Cardiac muscle cell (in vitro differentiated cells and primary cell): ENCODE measurements around the gene CCDC92B. TPM values are rescaled to one million over a fixed set of nuclear protein-coding genes. Genes with fewer than 3 reads are reported as not detected.

Source experiments
- DNase-seq, 2 donors: peaks; one replicate each; pipeline versions ENCODE4 v3.0.0 to v3.0.0-alpha.2; 2010 to 2017; ENCODE audit warnings: low read depth in 1 of 2, low spot score in 1 of 2
- H3K27ac ChIP-seq: fragments of 200-600 bp; sonication (generic); 2 replicates; pipeline ENCODE4 v1.5.1; 2016
- H3K27me3 ChIP-seq: fragments of 200-600 bp; sonication (generic); 2 replicates; pipeline ENCODE4 v1.6.0; 2016; ENCODE audit warnings: control low read depth
- H3K36me3 ChIP-seq: fragments of 200-600 bp; sonication (generic); 2 replicates; pipeline ENCODE4 v1.5.1; 2016; ENCODE audit warnings: control low read depth
- H3K4me1 ChIP-seq: fragments of 200-600 bp; sonication (generic); 2 replicates; pipeline ENCODE4 v1.8.1; 2017; ENCODE audit warnings: low read depth, mild to moderate bottlenecking, mixed run types
- H3K4me3 ChIP-seq: fragments of 200-600 bp; sonication (generic); 2 replicates; pipeline ENCODE4 v1.5.1; 2016; ENCODE audit warnings: mild to moderate bottlenecking
- H3K9me3 ChIP-seq: fragments of 200-600 bp; sonication (generic); 2 replicates; pipeline ENCODE4 v1.5.1; 2017; ENCODE audit warnings: low read depth, mild to moderate bottlenecking, control low read depth
- polyA plus RNA-seq: library from polyadenylated mRNA; unstranded; fragments of >200 nt; fragmentation: Nextera tagmentation; extraction: Ambion mirVana; gene quantifications from 2 replicates; pipeline ENCODE4 v1.2.1, GENCODE V29; 2016
- total RNA-seq: library from RNA; depleted of rRNA; stranded (reverse); fragments of >200 nt; gene quantifications from 2 replicates; pipeline ENCODE4 v1.2.3, GENCODE V29; 2016
- TF ChIP-seq, protein P1 (sequence below): IDR thresholded peaks from 2 replicates; pipeline ENCODE4 v1.5.1; 2012; ENCODE audit warnings: low read depth, mild to moderate bottlenecking, low read length

CCDC92B gene
- total and polyA plus RNA-seq, 2 experiments from 2014 or later = 0.33 to 0.35 TPM

DNA sequence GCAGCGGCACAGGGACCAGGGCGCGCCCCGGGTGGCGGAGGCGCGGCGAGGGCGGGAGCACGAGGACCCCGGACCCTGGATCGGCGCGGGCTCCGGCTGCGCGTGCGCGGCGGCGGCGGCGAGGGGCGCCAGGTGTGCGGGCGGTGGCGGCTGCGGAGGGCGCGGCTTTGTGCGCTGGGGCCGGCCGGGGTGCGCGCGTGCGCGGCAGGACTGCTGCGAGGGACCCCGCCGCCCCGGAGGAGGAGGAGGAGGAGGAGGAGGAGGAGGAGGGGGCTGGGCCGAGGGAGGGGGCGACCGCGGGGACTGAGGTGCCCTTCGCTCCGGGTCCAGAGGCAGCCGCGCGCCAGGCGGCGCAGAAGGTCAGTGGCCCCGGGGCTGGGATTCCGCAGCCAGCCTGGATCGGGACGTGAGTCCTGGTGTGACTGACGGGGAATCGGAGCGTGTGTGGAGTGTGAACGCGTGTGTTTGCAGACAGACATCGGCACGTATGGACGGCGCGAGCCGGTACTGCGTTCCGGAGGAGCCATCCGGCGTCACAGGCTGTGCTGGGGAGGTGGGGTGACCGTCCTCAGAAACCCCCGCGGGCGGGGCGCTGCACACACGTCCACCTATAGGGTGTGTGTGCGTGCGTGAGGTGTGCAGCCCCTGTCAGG, 27.3 kb upstream of the CCDC92B start:
- H3K4me1 ChIP-seq = no peaks in the 10 kb centered on the region
- DNase-seq = peak in 1 of 2 donors; percentile 62
- H3K4me3 ChIP-seq = peak overlapping the region; percentile 51
- TF ChIP-seq, protein P1, sequence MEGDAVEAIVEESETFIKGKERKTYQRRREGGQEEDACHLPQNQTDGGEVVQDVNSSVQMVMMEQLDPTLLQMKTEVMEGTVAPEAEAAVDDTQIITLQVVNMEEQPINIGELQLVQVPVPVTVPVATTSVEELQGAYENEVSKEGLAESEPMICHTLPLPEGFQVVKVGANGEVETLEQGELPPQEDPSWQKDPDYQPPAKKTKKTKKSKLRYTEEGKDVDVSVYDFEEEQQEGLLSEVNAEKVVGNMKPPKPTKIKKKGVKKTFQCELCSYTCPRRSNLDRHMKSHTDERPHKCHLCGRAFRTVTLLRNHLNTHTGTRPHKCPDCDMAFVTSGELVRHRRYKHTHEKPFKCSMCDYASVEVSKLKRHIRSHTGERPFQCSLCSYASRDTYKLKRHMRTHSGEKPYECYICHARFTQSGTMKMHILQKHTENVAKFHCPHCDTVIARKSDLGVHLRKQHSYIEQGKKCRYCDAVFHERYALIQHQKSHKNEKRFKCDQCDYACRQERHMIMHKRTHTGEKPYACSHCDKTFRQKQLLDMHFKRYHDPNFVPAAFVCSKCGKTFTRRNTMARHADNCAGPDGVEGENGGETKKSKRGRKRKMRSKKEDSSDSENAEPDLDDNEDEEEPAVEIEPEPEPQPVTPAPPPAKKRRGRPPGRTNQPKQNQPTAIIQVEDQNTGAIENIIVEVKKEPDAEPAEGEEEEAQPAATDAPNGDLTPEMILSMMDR = no peak
- peaks cover 28% of the 10 kb centered on the region for H3K27me3 ChIP-seq
- H3K27ac ChIP-seq = no peak overlapping the region
- H3K36me3 ChIP-seq = no peaks in the 10 kb centered on the region
- H3K9me3 ChIP-seq = no peaks in the 10 kb centered on the region

DNA sequence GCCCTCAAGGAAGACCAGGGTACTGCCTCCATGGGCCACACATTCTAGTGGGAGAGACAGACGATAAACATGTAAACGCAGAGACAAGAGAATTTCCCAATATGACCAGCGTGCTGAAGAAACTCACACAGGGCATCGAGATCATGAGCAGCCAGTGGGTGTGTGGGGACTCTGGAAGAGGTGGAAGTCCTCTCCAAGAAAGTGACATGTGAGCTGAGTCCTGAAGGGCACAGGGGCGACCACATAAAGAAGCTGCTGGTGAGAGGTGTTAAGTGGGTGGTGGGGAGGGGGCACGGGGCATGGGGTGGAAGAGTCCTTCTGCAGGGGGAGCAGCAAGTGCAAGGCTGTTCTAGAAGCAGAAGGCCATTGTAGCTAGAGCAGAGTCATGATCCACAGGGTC, 25.8 kb upstream of the CCDC92B start:
- Histone ChIP-seq H3K4me3 (no peak overlapping the region), H3K27me3 (peaks cover 28% of the 10 kb centered on the region), H3K27ac (no peak overlapping the region), H3K4me1 (no peaks in the 10 kb centered on the region), H3K9me3 (no peaks in the 10 kb centered on the region), H3K36me3 (no peaks in the 10 kb centered on the region)
- TF ChIP-seq, protein P1 = no peak
- DNase-seq = no peak

DNA sequence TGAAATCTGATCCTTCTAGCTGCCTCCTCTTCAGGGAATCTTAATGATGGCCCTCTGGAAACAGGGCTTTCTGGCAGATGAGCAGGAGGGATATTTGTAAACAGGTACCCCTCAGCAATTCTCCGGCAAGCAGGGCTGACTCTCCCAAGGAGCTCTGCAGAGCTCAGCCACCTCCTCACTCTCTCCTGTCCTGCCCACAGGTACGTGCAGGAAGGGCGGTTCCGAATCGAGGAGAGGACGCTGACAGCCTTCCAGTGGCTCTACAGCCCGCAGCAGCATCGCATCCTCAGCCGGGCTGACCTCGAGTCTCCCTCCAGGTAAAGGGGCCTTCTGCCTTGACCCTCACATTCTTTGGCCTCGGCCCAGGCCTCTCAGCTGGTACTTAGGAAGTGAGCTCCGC, 20.7 kb upstream of the CCDC92B start:
- H3K4me3 ChIP-seq = no peak overlapping the region
- no peak for DNase-seq
- no peaks in the 10 kb centered on the region for H3K36me3 ChIP-seq

DNA sequence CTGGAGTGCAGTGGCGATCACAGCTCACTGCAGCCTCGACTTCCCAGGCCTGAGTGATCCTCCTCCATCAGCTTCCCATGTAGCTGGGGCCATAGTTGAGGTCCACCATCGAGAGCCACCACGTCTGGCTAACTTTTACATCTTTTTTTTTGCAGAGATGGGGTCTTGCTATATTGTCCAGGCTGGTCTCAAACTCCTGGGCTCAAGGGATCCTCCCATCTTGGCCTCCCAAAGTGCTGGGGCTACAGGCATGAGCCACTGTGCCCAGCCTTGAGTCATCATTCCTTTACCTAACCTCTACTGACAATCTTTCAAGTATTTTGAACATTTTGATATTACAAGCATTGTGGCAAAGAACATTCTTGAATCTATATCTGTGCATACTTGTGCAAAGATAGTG, 9.4 kb upstream of the CCDC92B start:
- H3K4me1 ChIP-seq = no peaks in the 10 kb centered on the region
- no peaks in the 10 kb centered on the region for H3K9me3 ChIP-seq
- no peaks in the 10 kb centered on the region for H3K36me3 ChIP-seq
- DNase-seq = no peak
- H3K27me3 ChIP-seq = peaks cover 34% of the 10 kb centered on the region
- TF ChIP-seq, protein P1 = no peak
- H3K27ac ChIP-seq = no peak overlapping the region
- H3K4me3 ChIP-seq = no peak overlapping the region

More for the DNA sequence above, 20.7 kb upstream of the CCDC92B start:
- TF ChIP-seq, protein P1 = no peak
- H3K27me3 ChIP-seq = no peaks in the 10 kb centered on the region
- H3K27ac ChIP-seq = no peak overlapping the region
- no peaks in the 10 kb centered on the region for H3K9me3 ChIP-seq
- no peaks in the 10 kb centered on the region for H3K4me1 ChIP-seq

DNA sequence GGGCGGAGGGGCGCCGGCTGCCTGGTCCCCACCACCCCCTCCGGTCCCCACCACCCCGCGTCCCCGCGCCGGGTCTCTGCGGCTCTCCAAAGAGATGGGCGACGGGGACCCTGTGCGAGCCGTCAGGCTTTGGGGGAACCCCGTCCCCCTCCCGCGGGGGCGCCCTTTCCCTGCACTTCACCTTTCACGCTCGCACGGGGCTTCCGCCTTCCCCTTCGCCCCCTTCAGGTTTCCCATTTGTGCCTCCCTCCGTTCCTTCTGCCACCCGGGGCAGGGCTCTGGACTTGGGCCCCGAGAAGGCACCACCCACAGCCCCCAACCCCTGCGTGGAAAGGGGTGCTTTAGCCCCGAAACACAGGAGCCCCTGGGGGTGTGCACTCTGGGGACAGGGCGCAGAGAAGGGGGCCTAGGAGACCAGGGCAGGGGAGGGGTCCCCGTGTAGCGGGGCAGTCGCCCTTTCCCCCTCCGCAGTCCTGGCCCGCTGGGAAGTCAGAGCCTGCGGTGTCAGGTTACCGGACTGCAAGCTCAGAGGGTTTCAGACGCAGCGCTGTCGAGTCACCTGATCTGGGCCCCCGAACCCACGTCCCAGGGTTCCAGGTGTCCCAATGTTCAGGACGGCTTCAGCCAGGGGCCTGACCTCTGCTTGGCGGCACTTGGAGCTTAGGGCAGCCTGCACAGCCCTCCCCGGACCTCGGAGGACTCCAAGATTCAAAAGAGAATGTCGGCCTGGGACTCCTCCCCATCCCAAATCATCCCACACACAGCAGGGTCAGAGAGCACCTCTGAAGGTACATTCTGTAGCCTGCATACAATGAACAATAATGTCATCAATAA, 6.7 kb upstream of the CCDC92B start:
- no peaks in the 10 kb centered on the region for H3K9me3 ChIP-seq
- peaks cover 40% of the 10 kb centered on the region for H3K27me3 ChIP-seq
- H3K27ac ChIP-seq = no peak overlapping the region
- no peaks in the 10 kb centered on the region for H3K36me3 ChIP-seq
- no peaks in the 10 kb centered on the region for H3K4me1 ChIP-seq
- DNase-seq = peak in 1 of 2 donors; percentile 74
- H3K4me3 ChIP-seq = peak overlapping the region; percentile 35
- TF ChIP-seq, protein P1 = no peak
